ENCODE results near the gene RPS3. TPM values are rescaled to one million over a fixed set of nuclear protein-coding genes. Genes with fewer than 3 reads are reported as not detected.

RPS3 gene
- total RNA-seq, 2 donors from 2014 or later, result 921 to 1,114 TPM

DNA sequence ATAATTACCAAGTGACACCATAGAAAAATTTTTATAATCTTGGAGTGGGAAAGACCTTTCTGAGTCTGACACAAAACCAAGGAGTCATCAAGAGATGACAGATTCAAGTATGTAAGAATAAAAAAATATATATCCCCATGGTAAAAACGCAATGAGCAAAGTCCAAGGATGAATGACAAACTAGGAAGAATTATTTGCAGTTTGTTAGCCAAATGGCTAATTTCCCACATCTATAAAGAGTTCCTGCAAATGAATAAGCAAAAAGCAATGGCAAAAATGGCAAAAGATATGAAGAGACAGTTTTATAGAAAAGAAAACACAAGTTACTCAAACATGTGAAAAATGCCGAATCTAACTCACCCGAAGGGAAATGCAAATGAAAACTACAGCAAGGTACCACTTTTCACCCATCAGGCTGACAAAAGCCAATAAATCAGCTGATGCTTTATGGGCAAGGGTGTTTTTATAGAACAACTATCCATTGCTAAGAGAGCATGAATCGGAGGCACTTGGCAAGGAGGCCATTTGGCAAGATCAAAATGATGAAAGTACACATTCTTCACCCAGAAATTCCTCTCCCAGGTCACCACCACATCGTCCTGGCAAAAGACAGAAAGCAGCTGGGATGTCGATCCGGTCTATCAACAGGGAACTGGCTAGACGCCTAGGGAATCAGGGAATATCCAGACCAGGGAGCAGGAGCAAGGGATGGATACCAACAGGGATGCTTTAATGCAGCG is 54.8 kb downstream of the RPS3 start:
- H3K36me3 ChIP-seq (replicated peaks in 1 of 2; ENCODE audit: insufficient read depth in 1 of 2, low read depth in 2 of 2), result no peaks in the 10 kb centered on the region
- no peak overlapping the region for H3K4me3 ChIP-seq
- WGBS, 2 donors, result 19 to 26% methylated on average over 9 of the region's 9 CpGs
- H3K4me1 ChIP-seq, result peaks cover 19% of the 10 kb centered on the region
- intact Hi-C loops (cut with DNase I), result no loop called here
- no peaks in the 10 kb centered on the region for H3K27me3 ChIP-seq
- H3K9me3 ChIP-seq, result no peaks in the 10 kb centered on the region
- DNase-seq, result no peak
- ATAC-seq, result peak; percentile 44
- TF ChIP-seq, protein P1, sequence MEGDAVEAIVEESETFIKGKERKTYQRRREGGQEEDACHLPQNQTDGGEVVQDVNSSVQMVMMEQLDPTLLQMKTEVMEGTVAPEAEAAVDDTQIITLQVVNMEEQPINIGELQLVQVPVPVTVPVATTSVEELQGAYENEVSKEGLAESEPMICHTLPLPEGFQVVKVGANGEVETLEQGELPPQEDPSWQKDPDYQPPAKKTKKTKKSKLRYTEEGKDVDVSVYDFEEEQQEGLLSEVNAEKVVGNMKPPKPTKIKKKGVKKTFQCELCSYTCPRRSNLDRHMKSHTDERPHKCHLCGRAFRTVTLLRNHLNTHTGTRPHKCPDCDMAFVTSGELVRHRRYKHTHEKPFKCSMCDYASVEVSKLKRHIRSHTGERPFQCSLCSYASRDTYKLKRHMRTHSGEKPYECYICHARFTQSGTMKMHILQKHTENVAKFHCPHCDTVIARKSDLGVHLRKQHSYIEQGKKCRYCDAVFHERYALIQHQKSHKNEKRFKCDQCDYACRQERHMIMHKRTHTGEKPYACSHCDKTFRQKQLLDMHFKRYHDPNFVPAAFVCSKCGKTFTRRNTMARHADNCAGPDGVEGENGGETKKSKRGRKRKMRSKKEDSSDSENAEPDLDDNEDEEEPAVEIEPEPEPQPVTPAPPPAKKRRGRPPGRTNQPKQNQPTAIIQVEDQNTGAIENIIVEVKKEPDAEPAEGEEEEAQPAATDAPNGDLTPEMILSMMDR (IDR thresholded peaks at IDR 0.05), result no peak
- TF ChIP-seq POLR2A (IDR thresholded peaks at IDR 0.05), result no peak
- H3K27ac ChIP-seq, result peak overlapping the region in 1 of 4 donors; percentile 6

DNA sequence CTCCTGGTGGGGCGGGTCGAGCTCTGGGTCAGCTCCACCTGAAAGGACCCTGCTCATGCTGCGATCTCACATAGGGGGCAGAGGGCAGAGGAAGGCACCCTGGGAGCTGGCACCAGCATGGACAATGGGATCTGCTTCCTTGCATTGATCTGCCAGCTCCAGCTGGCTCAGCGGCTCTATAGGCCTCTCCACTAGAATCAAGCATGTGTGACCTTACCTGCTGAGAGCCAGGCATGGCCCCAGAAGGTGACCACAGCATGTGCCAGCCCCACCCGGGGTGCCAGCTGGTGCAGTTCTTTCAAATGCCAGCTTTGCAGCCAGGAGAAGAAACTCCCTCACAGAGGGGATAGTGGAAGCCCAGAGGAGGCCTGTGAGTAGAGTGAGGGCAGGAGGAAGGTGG is 55.7 kb downstream of the RPS3 start:
- intact Hi-C loops (cut with DNase I), result no loop called here
- no peaks in the 10 kb centered on the region for H3K27me3 ChIP-seq
- 47 to 55% methylated on average over 5 of the region's 5 CpGs for WGBS, 2 donors
- H3K27ac ChIP-seq, result no peak overlapping the region
- no peaks in the 10 kb centered on the region for H3K36me3 ChIP-seq (replicated peaks in 1 of 2; ENCODE audit: insufficient read depth in 1 of 2, low read depth in 2 of 2)
- peaks cover 19% of the 10 kb centered on the region for H3K4me1 ChIP-seq
- ATAC-seq (peak; percentile 47), DNase-seq (peak in 3 of 4 donors; percentile 32 to 67 (median 60))
- H3K9me3 ChIP-seq, result no peaks in the 10 kb centered on the region
- H3K4me3 ChIP-seq, result no peak overlapping the region
- TF ChIP-seq, protein P1 (IDR thresholded peaks at IDR 0.05), result no peak
- no peak for TF ChIP-seq POLR2A (IDR thresholded peaks at IDR 0.05)

Small RNA genes lying within 50 kb of the gene (small RNA-seq; reads per million reads assigned to genes)
- gene SNORD15A (not detected), gene SNORD15B (28.0 reads per million, percentile 94 among the genes with 10 or more reads in this experiment)

Other genes with a start within 250 kb of the RPS3 start
- gene SLCO2B1, start 248.4 kb upstream of the RPS3 start, total RNA-seq, result 100 to 1,000 TPM in 1 of 2 donors, 10 to 100 TPM in 1; 33.7 to 101 TPM
- gene TPBGL, start 158.7 kb upstream of the RPS3 start, total RNA-seq, result under 1 TPM in 1 of 2 donors, not detected in 1; 0.26 TPM
- 10 to 100 TPM; 41.0 to 54.1 TPM for gene ARRB1, start 47.9 kb upstream of the RPS3 start, total RNA-seq
- 1 to 10 TPM; 4.4 to 4.6 TPM for gene KLHL35, start 33.7 kb downstream of the RPS3 start, total RNA-seq
- 10 to 100 TPM; 29.6 to 73.2 TPM for gene GDPD5, start 126.4 kb downstream of the RPS3 start, total RNA-seq
- gene SERPINH1, start 162.7 kb downstream of the RPS3 start, total RNA-seq, result 100 to 1,000 TPM in 1 of 2 donors, 10 to 100 TPM in 1; 78.3 to 166 TPM